HG03280 (cell line): ENCODE measurements around the gene BDNF.

Experiments
- ATAC-seq: cut with Tn5 transposase; IDR thresholded peaks from one replicate; pipeline ENCODE4 v1.9.1; 2021; ENCODE audit warnings: mild to moderate bottlenecking, moderate library complexity; ENCODE audit not compliant: unreplicated experiment

BDNF gene

GRCh38 chr11:27605422-27605821, 94.8 kb downstream of the BDNF start:
- ATAC-seq: no peak
